H9 (cell line): ENCODE data around the gene CCDC85B. TPM values are rescaled to one million over a fixed set of nuclear protein-coding genes. Genes with fewer than 3 reads are reported as not detected.

Source experiments
- DNase-seq: peaks from one replicate; pipeline ENCODE4 v3.0.0-alpha.2; 2017
- H2AFZ ChIP-seq: one replicate; pipeline ENCODE4 v1.6.1; 2013; ENCODE audit warnings: mild to moderate bottlenecking, low read length, control low read depth, moderate library complexity
- H2AK5ac ChIP-seq: 2 replicates; pipeline ENCODE4 v1.6.1; 2013; ENCODE audit warnings: low read length, control low read depth, mixed read lengths; ENCODE audit not compliant: insufficient read length
- H2BK120ac ChIP-seq: one replicate; pipeline ENCODE4 v1.6.1; 2013; ENCODE audit warnings: low read depth, mild to moderate bottlenecking, low read length, control low read depth, inconsistent platforms; ENCODE audit not compliant: poor library complexity, severe bottlenecking
- H2BK12ac ChIP-seq: 2 replicates; pipeline ENCODE4 v1.6.1; 2013; ENCODE audit warnings: low read length, control low read depth, mixed read lengths, low read depth; ENCODE audit not compliant: insufficient read length
- H2BK15ac ChIP-seq: 2 replicates; pipeline ENCODE4 v1.6.1; 2013; ENCODE audit warnings: low read depth, low read length, control low read depth
- H2BK20ac ChIP-seq: one replicate; pipeline ENCODE4 v1.6.1; 2013; ENCODE audit warnings: low read depth, mild to moderate bottlenecking, low read length, control low read depth, inconsistent platforms; ENCODE audit not compliant: poor library complexity, severe bottlenecking
- H2BK5ac ChIP-seq: 2 replicates; pipeline ENCODE4 v1.6.1; 2013; ENCODE audit warnings: low read length, control low read depth, mixed read lengths; ENCODE audit not compliant: insufficient read length
- H3K14ac ChIP-seq: 2 replicates; pipeline ENCODE4 v1.6.1; 2013; ENCODE audit warnings: low read length, control low read depth; ENCODE audit not compliant: insufficient read depth
- H3K18ac ChIP-seq: 2 replicates; pipeline ENCODE4 v1.6.1; 2013; ENCODE audit warnings: low read depth, mild to moderate bottlenecking, mixed read lengths, low read length, control low read depth; ENCODE audit not compliant: insufficient read length
- H3K23ac ChIP-seq: 2 replicates; pipeline ENCODE4 v1.6.1; 2013; ENCODE audit warnings: low read length, control low read depth, mixed read lengths, low read depth; ENCODE audit not compliant: insufficient read length
- H3K23me2 ChIP-seq: 2 replicates; pipeline ENCODE4 v1.6.1; 2013; ENCODE audit warnings: low read depth, mild to moderate bottlenecking, mixed read lengths, low read length, control low read depth; ENCODE audit not compliant: insufficient read length, poor library complexity, severe bottlenecking
- H3K27ac ChIP-seq: 2 replicates; pipeline ENCODE4 v1.5.1; 2013; ENCODE audit warnings: low read length, control low read depth, mixed read lengths, low read depth; ENCODE audit not compliant: insufficient read length
- H3K27me3 ChIP-seq: 2 replicates; pipeline ENCODE4 v1.6.1; 2013; ENCODE audit warnings: low read length, control low read depth, inconsistent platforms; ENCODE audit not compliant: insufficient read depth
- H3K4ac ChIP-seq: 2 replicates; pipeline ENCODE4 v1.6.1; 2013; ENCODE audit warnings: low read depth, mild to moderate bottlenecking, control low read depth, inconsistent platforms, low read length, moderate library complexity
- H3K4me1 ChIP-seq: 2 replicates; pipeline ENCODE4 v1.6.1; 2013; ENCODE audit warnings: low read length, control low read depth, inconsistent platforms; ENCODE audit not compliant: insufficient read depth
- H3K4me2 ChIP-seq: 2 replicates; pipeline ENCODE4 v1.6.1; 2013; ENCODE audit warnings: low read length, control low read depth, mixed read lengths; ENCODE audit not compliant: insufficient read length, insufficient read depth
- H3K56ac ChIP-seq: 2 replicates; pipeline ENCODE4 v1.6.1; 2013; ENCODE audit warnings: low read depth, mild to moderate bottlenecking, mixed read lengths, low read length, control low read depth; ENCODE audit not compliant: insufficient read length
- H3K79me1 ChIP-seq: 2 replicates; pipeline ENCODE4 v1.6.1; 2013; ENCODE audit warnings: low read depth, mild to moderate bottlenecking, moderate library complexity, low read length, control low read depth, inconsistent platforms; ENCODE audit not compliant: insufficient read depth, poor library complexity, severe bottlenecking
- H3K79me2 ChIP-seq: 2 replicates; pipeline ENCODE4 v1.6.1; 2013; ENCODE audit warnings: low read length, control low read depth, inconsistent platforms; ENCODE audit not compliant: insufficient read depth
- H3K9ac ChIP-seq: 2 replicates; pipeline ENCODE4 v1.6.1; 2013; ENCODE audit warnings: low read length, control low read depth, mixed read lengths; ENCODE audit not compliant: insufficient read length; ENCODE audit errors: extremely low read depth
- H3K9me3 ChIP-seq: one replicate; pipeline ENCODE4 v1.6.1; 2013; ENCODE audit warnings: low read depth, low read length, inconsistent platforms; ENCODE audit not compliant: control insufficient read depth
- H3T11ph ChIP-seq: one replicate; pipeline ENCODE4 v1.6.1; 2013; ENCODE audit warnings: mild to moderate bottlenecking, low read length, control low read depth, inconsistent platforms
- H4K20me1 ChIP-seq: one replicate; pipeline ENCODE4 v1.6.1; 2013; ENCODE audit not compliant: control insufficient read depth, insufficient read length, insufficient read depth
- H4K5ac ChIP-seq: 2 replicates; pipeline ENCODE4 v1.6.1; 2013; ENCODE audit warnings: low read depth, mild to moderate bottlenecking, mixed read lengths, low read length, control low read depth; ENCODE audit not compliant: insufficient read length
- H4K8ac ChIP-seq: replicated peaks from 2 replicates; pipeline ENCODE4 v1.6.1; 2013; ENCODE audit warnings: low read length, control low read depth, mixed read lengths, low read depth; ENCODE audit not compliant: insufficient read length
- H4K91ac ChIP-seq: 2 replicates; pipeline ENCODE4 v1.6.1; 2013; ENCODE audit warnings: low read depth, mild to moderate bottlenecking, moderate library complexity, mixed read lengths, low read length, control low read depth; ENCODE audit not compliant: insufficient read length
- H3K27ac Mint-ChIP-seq, 3 experiments: 2 replicates in 2 of 3; 3 replicates in 1 of 3; pipeline ENCODE4 v1.8.0; 2020 to 2021; ENCODE audit warnings: mixed read lengths in 3 of 3, mild to moderate bottlenecking in 1 of 3, moderate library complexity in 1 of 3
- H3K27me3 Mint-ChIP-seq: 2 replicates; pipeline ENCODE4 v1.8.0; 2021; ENCODE audit warnings: low read depth, mild to moderate bottlenecking, moderate library complexity, mixed read lengths
- H3K36me3 Mint-ChIP-seq, 3 experiments: 2 replicates in 2 of 3; 3 replicates in 1 of 3; pipeline ENCODE4 v1.8.0; 2020 to 2021; ENCODE audit warnings: low read depth in 3 of 3, mixed read lengths in 3 of 3; ENCODE audit not compliant: insufficient read depth in 1 of 3
- H3K4me1 Mint-ChIP-seq, 2 experiments: 2 replicates each; pipeline ENCODE4 v1.8.0; 2020; ENCODE audit warnings: mixed read lengths in 2 of 2
- H3K4me3 Mint-ChIP-seq, 2 experiments: 2 replicates in 1 of 2; 3 replicates in 1 of 2; pipeline ENCODE4 v1.8.0; 2020 to 2021; ENCODE audit warnings: mild to moderate bottlenecking in 2 of 2, mixed read lengths in 2 of 2, moderate library complexity in 1 of 2
- H3K9me3 Mint-ChIP-seq, 2 experiments: 2 replicates in 1 of 2; 3 replicates in 1 of 2; pipeline ENCODE4 v1.8.0; 2020; ENCODE audit warnings: mild to moderate bottlenecking in 2 of 2, mixed read lengths in 2 of 2, moderate library complexity in 1 of 2
- CTCF ChIP-seq: fragments of 200-600 bp; sonication (generic); conservative IDR thresholded peaks from 3 replicates; pipeline ENCODE4 v1.8.0; 2021; ENCODE audit warnings: antibody characterized with exemption, mild to moderate bottlenecking
- WGBS: extraction: QIAGEN DNeasy Blood & Tissue Kit; methylation state at CpG from one replicate; pipeline ENCODE4 v1.1.7; 2013; ENCODE audit warnings: missing lambda C conversion rate, low lambda C conversion rate, mixed read lengths; ENCODE audit not compliant: insufficient read length; ENCODE audit errors: extremely low coverage; 5-methylcytosine and 5-hydroxymethylcytosine counted together
- total RNA-seq: library from RNA; stranded (reverse); gene quantifications from 2 replicates; pipeline ENCODE4 v1.2.1, GENCODE V29; 2021

CCDC85B gene
- total RNA-seq, 1 experiment from 2014 or later: 23.3 TPM

- Histone ChIP-seq H2BK12ac (no peak within 1 kb of the TSS), H3K27me3 (no peaks in the 10 kb centered on the region), H2AK5ac (no peak within 1 kb of the TSS), H3K27ac (peak within 1 kb of the TSS; percentile 54), H2BK120ac (peak within 1 kb of the TSS; percentile 79), H2BK20ac (no peak within 1 kb of the TSS), H3K79me1 (peaks cover 3% of the 10 kb centered on the region), H4K20me1 (peaks cover 2% of the 10 kb centered on the region), H2BK15ac (no peak within 1 kb of the TSS), H3K4ac (no peak within 1 kb of the TSS; the same call in 1 of the 2 replicates), H3K56ac (no peak within 1 kb of the TSS), H3K4me2 (peak within 1 kb of the TSS; percentile 92), H3K14ac (peak within 1 kb of the TSS; percentile 83), H2BK5ac (no peak within 1 kb of the TSS), H3K4me1 (no peaks in the 10 kb centered on the region), H3K9ac (peak within 1 kb of the TSS; percentile 81), H4K8ac (no peak within 1 kb of the TSS), H4K5ac (no peak within 1 kb of the TSS), H3K79me2 (peaks cover 14% of the 10 kb centered on the region; the same call in 1 of the 2 replicates), H3K23ac (no peak within 1 kb of the TSS), H3K18ac (peak within 1 kb of the TSS; percentile 73), H2AFZ (no peak within 1 kb of the TSS), H3T11ph (no peak within 1 kb of the TSS), H4K91ac (no peak within 1 kb of the TSS), H3K9me3 (no peaks in the 10 kb centered on the region), H3K23me2 (peaks cover 25% of the 10 kb centered on the region)
- H3K36me3 Mint-ChIP-seq: peaks cover 48 to 53% (median 51%) of the 10 kb centered on the region in 3 experiments
- no CpG with 5 or more reads among the region's 92 CpGs for WGBS
- TF ChIP-seq CTCF: no peak
- H3K27ac Mint-ChIP-seq: peak within 1 kb of the TSS; percentile 91 to 99 (median 97)
- H3K9me3 Mint-ChIP-seq: peaks cover 0 to 3% of the 10 kb centered on the region in 2 experiments; a peak in 2 of 5 replicates
- no peaks in the 10 kb centered on the region for H3K27me3 Mint-ChIP-seq
- peaks cover 29 to 31% of the 10 kb centered on the region in 2 experiments for H3K4me1 Mint-ChIP-seq
- DNase-seq: peak; percentile 99
- H3K4me3 Mint-ChIP-seq: peak within 1 kb of the TSS; percentile 86 to 93
These were observed 32.4 kb upstream of the CCDC85B start, which contains the start of gene CFL1 for GRCh38 chr11:65857853-65858680. CFL1 (minus strand) TSS chr11:65858180; CDS start chr11:65858099, 81 bp downstream.
